ENCODE measurements around the gene USO1.
"Not testable (repeated sequence)": the region's sequence is repeated elsewhere in the genome, so short reads cannot be mapped to it uniquely, and the experiment has no call there.

The USO1 gene
- long read RNA-seq, donor 1, full-length matches to known transcripts: 4 of 12 reads
- long read RNA-seq, donor 1, partial matches to known transcripts: 8 of 12 reads
- long read RNA-seq, donor 1, other reads (novel, unspliced or antisense): 0 of 12 reads
- long read RNA-seq, donor 2, full-length matches to known transcripts: 5 of 5 reads
- long read RNA-seq, donor 2, partial matches to known transcripts: 0 of 5 reads
- long read RNA-seq, donor 2, other reads (novel, unspliced or antisense): 0 of 5 reads
- long read RNA-seq, donor 3, full-length matches to known transcripts: 3 of 3 reads
- long read RNA-seq, donor 3, partial matches to known transcripts: 0 of 3 reads
- long read RNA-seq, donor 3, other reads (novel, unspliced or antisense): 0 of 3 reads
- long read RNA-seq, donor 4, full-length matches to known transcripts: 3 of 13 reads
- long read RNA-seq, donor 4, partial matches to known transcripts: 10 of 13 reads
- long read RNA-seq, donor 4, other reads (novel, unspliced or antisense): 0 of 13 reads
- long read RNA-seq, donor 5, full-length matches to known transcripts: 7 of 7 reads
- long read RNA-seq, donor 5, partial matches to known transcripts: 0 of 7 reads
- long read RNA-seq, donor 5, other reads (novel, unspliced or antisense): 0 of 7 reads
- long read RNA-seq, donor 6, full-length matches to known transcripts: 5 of 17 reads
- long read RNA-seq, donor 6, partial matches to known transcripts: 12 of 17 reads
- long read RNA-seq, donor 6, other reads (novel, unspliced or antisense): 0 of 17 reads
- long read RNA-seq, donor 7, full-length matches to known transcripts: 1 of 6 reads
- long read RNA-seq, donor 7, partial matches to known transcripts: 5 of 6 reads
- long read RNA-seq, donor 7, other reads (novel, unspliced or antisense): 0 of 6 reads
- long read RNA-seq, donor 8, full-length matches to known transcripts: 3 of 3 reads
- long read RNA-seq, donor 8, partial matches to known transcripts: 0 of 3 reads
- long read RNA-seq, donor 8, other reads (novel, unspliced or antisense): 0 of 3 reads

GRCh38 chr4:75724066-75724866 is at the start of gene USO1:
USO1 (plus strand) TSS chr4:75724577; CDS start chr4:75724820, 243 bp downstream.
- peak; percentile 91 for DNase-seq

GRCh38 chr4:75675004-75675531 is 49.3 kb upstream of the USO1 start:
- DNase-seq: no peak

- no peak for DNase-seq
Observed at GRCh38 chr4:75678473-75678872, 45.9 kb upstream of the USO1 start.

GRCh38 chr4:75678965-75679364 is 45.4 kb upstream of the USO1 start:
- DNase-seq: no peak

GRCh38 chr4:75679876-75680575 is 44.4 kb upstream of the USO1 start:
- no peak for DNase-seq

- no peak for DNase-seq
Observed at GRCh38 chr4:75683482-75684155, 40.8 kb upstream of the USO1 start.

- DNase-seq: no peak
Observed at GRCh38 chr4:75685546-75686189, 38.7 kb upstream of the USO1 start.

- no peak for DNase-seq
Observed at GRCh38 chr4:75686346-75686745, 38.0 kb upstream of the USO1 start.

- DNase-seq: not testable (repeated sequence)
Observed at GRCh38 chr4:75687125-75687524, 37.3 kb upstream of the USO1 start.

GRCh38 chr4:75692066-75692465 is 32.3 kb upstream of the USO1 start:
- not testable (repeated sequence) for DNase-seq

- DNase-seq: no peak
Observed at GRCh38 chr4:75696071-75696470, 28.3 kb upstream of the USO1 start.

GRCh38 chr4:75696581-75696980 is 27.8 kb upstream of the USO1 start:
- DNase-seq: no peak

GRCh38 chr4:75698162-75698962 is 26.0 kb upstream of the USO1 start:
- DNase-seq: no peak

GRCh38 chr4:75698963-75699228 is 25.5 kb upstream of the USO1 start:
- DNase-seq: no peak

- no peak for DNase-seq
Observed at GRCh38 chr4:75699299-75699698, 25.1 kb upstream of the USO1 start.

GRCh38 chr4:75702919-75703411 is 21.4 kb upstream of the USO1 start:
- no peak for DNase-seq

- DNase-seq: no peak
Observed at GRCh38 chr4:75705198-75705977, 19.0 kb upstream of the USO1 start.

- DNase-seq: no peak
Observed at GRCh38 chr4:75708218-75708691, 16.1 kb upstream of the USO1 start.

Data from right kidney (tissue), 9 donors.